ENCODE data around the gene ZNF729.

- TF ChIP-seq CTCF (conservative IDR thresholded peaks at IDR 0.05; ENCODE audit: low read length) = no peak
- TF ChIP-seq EZH2phosphoT487 (IDR thresholded peaks at IDR 0.05; ENCODE audit: borderline replicate concordance) = no peak
Measured at GRCh38 chr19:22354665-22355064, 68.4 kb downstream of the ZNF729 start.
